Activated CD8-positive, alpha-beta T cell treated with anti-CD3 and anti-CD28 coated beads for 36 hours (primary cell): Measurements from ENCODE around the gene CREB3. TPM values are rescaled to one million over a fixed set of nuclear protein-coding genes. Genes with fewer than 3 reads are reported as not detected.
A peak's percentile ranks its signal among the peaks of the same experiment; 100 is the strongest.

Source experiments
- ATAC-seq: fragments of 200-7000 bp; cut with Tn5 transposase; one replicate; pipeline ENCODE4 v1.10.0; 2021; ENCODE audit warnings: mild to moderate bottlenecking, moderate library complexity
- CTCF ChIA-PET: fragments of 350-600 bp; sonication (Branson Sonifier 250); formaldehyde crosslinking; loops from one replicate; lab custom pipeline; 2021; ENCODE audit warnings: antibody characterized with exemption; lab: Charles Lee
- POLR2A ChIA-PET: fragments of 350-600 bp; sonication (Branson Sonifier 250); formaldehyde crosslinking; loops from one replicate; lab custom pipeline; 2021; ENCODE audit warnings: antibody characterized with exemption; lab: Charles Lee
- DNase-seq: peaks from one replicate; pipeline ENCODE4 v3.0.0-alpha.2; 2020
- H3K27ac Mint-ChIP-seq: one replicate; pipeline ENCODE4 v1.8.0; 2021; ENCODE audit warnings: mild to moderate bottlenecking, mixed read lengths
- H3K27me3 Mint-ChIP-seq: one replicate; pipeline ENCODE4 v1.8.0; 2021; ENCODE audit warnings: mixed read lengths
- H3K36me3 Mint-ChIP-seq: one replicate; pipeline ENCODE4 v1.8.0; 2021; ENCODE audit warnings: low read depth, mixed read lengths
- H3K4me1 Mint-ChIP-seq: one replicate; pipeline ENCODE4 v1.8.0; 2021; ENCODE audit warnings: low read depth, mixed read lengths
- H3K4me3 Mint-ChIP-seq: one replicate; pipeline ENCODE4 v1.8.0; 2021; ENCODE audit warnings: mild to moderate bottlenecking, moderate library complexity, mixed read lengths
- H3K9me3 Mint-ChIP-seq: one replicate; pipeline ENCODE4 v1.8.0; 2021; ENCODE audit warnings: mixed read lengths
- CTCF ChIP-seq: fragments of 200-600 bp; IDR thresholded peaks from one replicate; pipeline ENCODE4 v1.8.0; 2022; ENCODE audit warnings: antibody characterized with exemption, mild to moderate bottlenecking
- intact Hi-C: fragments of 100-400 bp; cut with micrococcal nuclease; formaldehyde crosslinking; loops from one replicate; pipeline ENCODE4 v1.10.0; 2022
- total RNA-seq, 2 experiments: library from RNA; stranded (reverse); gene quantifications; one replicate each; pipeline ENCODE4 v1.2.3, GENCODE V29; 2021

Gene CREB3
- total RNA-seq, 2 experiments from 2014 or later, result 22.3 to 22.4 TPM

GRCh38 chr9:35689542-35690293 is 42.7 kb upstream of the CREB3 start, which contains the start of gene TPM2:
Gene TPM2, minus strand, starts transcription at chr9:35689925. Its CDS starts 108 bp downstream, at chr9:35689817.
- H3K4me1 Mint-ChIP-seq, result peaks cover 18% of the 10 kb centered on the region
- H3K36me3 Mint-ChIP-seq, result no peaks in the 10 kb centered on the region
- intact Hi-C loops, result no loop called here
- no peak for TF ChIP-seq CTCF
- H3K27ac Mint-ChIP-seq, result peak within 1 kb of the TSS; percentile 55
- DNase-seq (no peak), ATAC-seq (no peak)
- H3K9me3 Mint-ChIP-seq, result no peaks in the 10 kb centered on the region
- H3K4me3 Mint-ChIP-seq, result peak within 1 kb of the TSS; percentile 72
- POLR2A ChIA-PET, result interaction anchor here (0.6 to 2.4 kb wide), 2 partner anchors 25 to 32 kb away, joined by 3 to 12 read pairs; partner anchors contain the start of genes ARHGEF39, CCDC107 and RMRP
- CTCF ChIA-PET, result interaction anchor here (1.3 to 12.7 kb wide), 6 partner anchors 24 to 86 kb away, joined by 3 to 313 read pairs (median 6); partner anchors contain the start of genes ARHGEF39, CA9, CCDC107 and CREB3
- H3K27me3 Mint-ChIP-seq, result no peaks in the 10 kb centered on the region

- POLR2A ChIA-PET, result interaction anchor here (0.6 to 3.0 kb wide), 3 partner anchors 26 to 71 kb away, joined by 3 to 12 read pairs (median 4); partner anchors contain the start of genes ARHGEF39, CCDC107 and RMRP
- no peak for ATAC-seq
- Mint-ChIP-seq H3K9me3 (no peaks in the 10 kb centered on the region), H3K4me1 (peaks cover 18% of the 10 kb centered on the region), H3K4me3 (peak overlapping the region; percentile 72), H3K36me3 (no peaks in the 10 kb centered on the region), H3K27me3 (no peaks in the 10 kb centered on the region), H3K27ac (no peak overlapping the region)
- no peak for DNase-seq
- intact Hi-C loops, result no loop called here
- no peak for TF ChIP-seq CTCF
- CTCF ChIA-PET, result interaction anchor here (1.0 to 12.7 kb wide), 7 partner anchors 9 to 87 kb away, joined by 3 to 313 read pairs (median 4); partner anchors contain the start of genes ARHGEF39, CA9, CCDC107 and CREB3
Observed at GRCh38 chr9:35690294-35690613, 42.2 kb upstream of the CREB3 start.

GRCh38 chr9:35690614-35691333 is 41.7 kb upstream of the CREB3 start:
- intact Hi-C loops, result no loop called here
- ATAC-seq (peak; percentile 22), DNase-seq (peak; percentile 47)
- POLR2A ChIA-PET, result interaction anchor here (0.8 to 3.0 kb wide), 8 partner anchors 13 to 71 kb away, joined by 3 to 12 read pairs (median 4); partner anchors contain the start of genes ARHGEF39, CCDC107, RMRP and TLN1
- Mint-ChIP-seq H3K4me3 (peak overlapping the region; percentile 72), H3K27me3 (no peaks in the 10 kb centered on the region), H3K27ac (peak overlapping the region; percentile 42), H3K4me1 (peaks cover 18% of the 10 kb centered on the region), H3K9me3 (no peaks in the 10 kb centered on the region), H3K36me3 (no peaks in the 10 kb centered on the region)
- TF ChIP-seq CTCF, result no peak
- CTCF ChIA-PET, result interaction anchor here (1.0 to 12.7 kb wide), 9 partner anchors 8 to 87 kb away, joined by 3 to 313 read pairs (median 4); partner anchors contain the start of genes ARHGEF39, CA9, CCDC107 and CREB3

GRCh38 chr9:35691334-35691650 is 41.2 kb upstream of the CREB3 start:
- Mint-ChIP-seq H3K27ac (peak overlapping the region; percentile 42), H3K4me1 (peaks cover 18% of the 10 kb centered on the region), H3K36me3 (no peaks in the 10 kb centered on the region), H3K4me3 (peak overlapping the region; percentile 72), H3K27me3 (no peaks in the 10 kb centered on the region), H3K9me3 (no peaks in the 10 kb centered on the region)
- POLR2A ChIA-PET, result interaction anchor here (0.8 to 3.0 kb wide), 11 partner anchors 14 to 74 kb away, joined by 3 to 12 read pairs (median 4); partner anchors contain the start of genes ARHGEF39, CCDC107, RMRP and TLN1
- CTCF ChIA-PET, result interaction anchor here (0.9 to 12.7 kb wide), 10 partner anchors 8 to 88 kb away, joined by 3 to 313 read pairs (median 4); partner anchors contain the start of genes ARHGEF39, CA9, CCDC107 and CREB3
- intact Hi-C loops, result no loop called here
- no peak for ATAC-seq
- no peak for TF ChIP-seq CTCF
- DNase-seq, result no peak
